ENCODE data around the gene TRAPPC6A. TPM values are rescaled to one million over a fixed set of nuclear protein-coding genes. Genes with fewer than 3 reads are reported as not detected.

TRAPPC6A gene
- total RNA-seq, 1 donor from 2014 or later = 8.1 TPM

DNA sequence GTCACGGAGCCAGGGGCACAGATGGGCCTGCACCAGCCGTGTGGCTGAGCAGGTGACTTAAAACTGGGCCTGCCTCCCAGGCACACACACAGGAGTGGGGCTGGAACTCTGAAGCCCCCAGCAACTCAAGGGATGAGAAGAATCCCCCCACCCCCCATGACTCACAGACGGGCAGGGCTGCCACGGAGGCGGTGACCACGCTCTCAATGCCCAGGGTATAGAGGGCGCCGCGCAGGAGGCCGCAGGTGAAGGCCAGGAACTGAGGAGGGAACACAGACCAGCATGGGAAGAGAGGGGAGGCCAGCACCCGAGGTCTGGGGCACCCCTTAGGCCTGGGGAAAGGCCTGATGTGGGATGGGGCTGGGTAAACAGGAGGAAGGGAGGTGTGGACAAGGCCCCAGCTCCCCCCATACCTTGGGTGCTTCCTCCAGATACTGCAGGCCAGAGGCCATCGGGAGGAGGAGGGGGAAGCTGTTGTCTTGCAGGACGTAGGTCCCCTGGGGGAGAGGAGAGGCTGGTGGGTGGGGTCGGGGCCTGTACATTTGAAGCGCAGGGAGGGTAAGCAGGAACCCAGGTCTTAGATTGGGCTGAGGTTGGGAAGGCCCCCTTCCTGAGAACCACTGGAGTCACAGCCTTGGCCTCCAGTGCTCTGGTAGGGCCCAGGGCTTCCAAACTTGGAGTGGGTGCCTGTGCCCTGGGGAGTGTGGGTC lies 14.1 kb downstream of the TRAPPC6A start:
- DNase-seq = no peak

DNA sequence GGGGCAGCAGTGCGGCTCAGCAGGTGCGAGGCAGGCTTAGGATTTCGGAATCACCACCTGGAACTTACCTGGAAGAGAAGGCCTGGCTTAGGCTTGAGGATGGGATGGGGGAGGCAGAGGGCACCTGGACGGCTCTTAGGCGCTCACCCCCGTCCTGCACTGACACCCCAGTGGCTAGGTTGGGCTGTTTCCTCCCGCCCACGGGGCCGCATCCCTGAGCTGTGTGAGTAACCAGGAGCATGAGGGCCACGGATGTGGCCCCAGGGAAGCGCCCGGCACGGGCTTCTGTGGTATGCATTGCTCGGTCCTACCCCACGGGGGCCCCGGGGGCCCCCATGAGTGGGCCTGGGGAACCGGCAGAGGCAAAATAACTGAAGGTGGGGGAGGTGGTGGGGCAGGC lies 14.9 kb downstream of the TRAPPC6A start:
- no peak for DNase-seq

DNA sequence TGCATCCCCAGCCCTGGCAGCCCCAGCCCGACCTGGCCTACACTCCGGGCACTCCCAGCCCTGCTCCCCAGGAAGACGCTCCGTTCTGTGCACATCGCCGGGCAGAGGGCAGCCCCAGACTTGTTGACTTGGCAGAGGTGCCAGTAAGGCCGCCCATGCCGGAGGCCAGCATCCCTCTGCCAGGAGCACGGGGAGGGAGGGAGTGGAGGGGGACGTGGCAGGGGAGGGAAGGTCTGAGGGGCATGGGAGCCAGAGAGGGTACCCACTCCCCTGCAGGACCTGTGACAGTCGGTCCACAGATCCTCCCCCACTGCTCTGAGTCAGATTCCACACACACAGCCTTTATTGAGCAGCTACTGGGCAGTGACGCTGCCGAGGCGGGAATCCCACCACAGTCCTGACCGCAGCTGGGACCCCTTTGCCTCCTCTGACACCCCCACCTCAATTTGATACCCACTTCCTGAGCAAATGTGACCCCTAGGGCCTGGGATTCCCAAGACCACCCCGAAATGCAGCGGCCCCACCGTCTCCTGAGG lies 15.4 kb downstream of the TRAPPC6A start:
- no peak for DNase-seq

DNA sequence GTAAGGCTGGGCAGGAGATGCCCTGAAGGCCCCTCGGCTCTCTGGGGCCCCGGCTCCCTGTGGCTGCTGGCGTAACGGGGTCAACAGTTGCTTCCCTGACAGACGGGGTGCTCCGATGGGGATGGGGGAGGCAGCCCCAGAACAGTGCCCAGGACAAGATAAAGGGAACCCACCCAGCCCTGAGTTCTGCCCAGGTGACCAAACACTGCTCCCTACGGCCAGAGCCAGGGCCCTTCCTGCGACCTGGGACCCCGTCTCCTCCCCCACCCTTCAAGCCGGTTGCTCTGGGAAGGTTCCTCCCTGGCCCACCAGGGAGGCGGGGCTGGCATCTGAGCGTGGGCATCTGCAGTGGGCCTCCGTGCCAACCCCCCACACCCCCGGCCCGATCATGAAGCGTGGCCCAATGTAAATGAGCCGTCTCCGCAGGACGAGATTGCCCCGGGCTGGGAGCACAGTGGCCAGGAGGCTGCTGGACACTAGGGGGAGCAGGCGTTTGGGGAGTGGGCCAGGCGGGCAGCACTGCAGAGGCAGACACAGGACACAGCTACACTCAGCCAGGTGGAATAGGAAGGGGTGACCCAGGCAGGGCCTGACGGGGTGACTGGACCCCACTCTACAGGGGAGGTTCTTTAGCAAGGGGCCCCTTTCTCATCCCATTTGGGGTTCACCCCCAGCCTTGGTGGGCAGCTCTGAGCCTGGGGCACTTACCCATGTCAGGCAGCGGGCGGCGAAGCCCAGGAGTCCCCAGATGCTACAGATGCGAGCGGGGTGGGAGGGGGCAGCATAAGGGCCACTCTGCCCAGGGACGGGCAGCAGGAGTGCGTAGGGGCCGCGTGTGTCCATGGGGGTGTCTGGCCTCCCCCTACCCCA lies 16.1 kb downstream of the TRAPPC6A start:
- peak; percentile 52 for DNase-seq

DNA sequence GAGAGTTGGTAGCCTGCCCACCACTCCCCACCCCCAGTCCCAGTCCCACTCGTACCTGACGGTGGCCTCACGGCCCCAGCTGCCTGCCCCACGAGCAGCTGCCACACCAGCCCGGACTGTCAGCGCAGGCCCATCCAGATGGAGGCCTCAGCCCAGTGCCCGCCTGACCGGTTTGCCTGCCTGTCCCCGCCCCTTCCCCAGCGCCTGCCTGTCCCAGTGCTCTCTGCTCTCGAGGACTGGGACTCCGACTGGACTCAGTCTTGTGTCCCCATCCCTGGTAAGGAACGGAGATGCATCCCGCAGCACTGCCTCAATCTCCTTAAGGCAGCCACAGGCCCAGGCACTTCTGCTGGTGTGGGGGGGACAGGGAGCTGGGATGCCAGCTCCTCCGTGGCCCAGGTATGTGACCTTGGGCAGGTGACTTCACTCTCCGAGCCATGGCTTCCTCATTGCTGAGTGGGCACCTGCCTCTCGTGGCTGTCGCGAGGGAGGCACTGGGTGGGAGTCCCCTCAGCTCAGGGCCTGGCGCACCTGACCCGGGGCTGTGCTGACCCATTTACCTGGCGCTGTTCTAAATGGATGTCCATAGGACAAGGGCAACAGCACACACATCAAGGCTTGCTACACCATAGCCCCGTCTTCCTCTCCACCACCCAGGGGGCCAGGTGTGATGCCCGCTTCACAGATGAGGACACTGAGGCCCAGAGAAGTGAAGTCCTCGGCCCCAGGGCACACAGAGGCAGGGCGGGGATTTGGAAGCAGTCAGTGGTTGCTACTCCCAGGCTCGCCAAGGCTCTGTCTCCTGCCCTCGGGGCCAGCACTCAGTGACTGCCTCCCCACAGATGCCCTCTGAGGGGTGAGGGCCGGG lies 16.9 kb downstream of the TRAPPC6A start, which contains the start of gene NKPD1:
Gene NKPD1, minus strand, starts transcription at position 113 of the 868 bp plus-strand sequence. CDS start 832 bp downstream, outside the sequence.
- DNase-seq = peak; percentile 40

DNA sequence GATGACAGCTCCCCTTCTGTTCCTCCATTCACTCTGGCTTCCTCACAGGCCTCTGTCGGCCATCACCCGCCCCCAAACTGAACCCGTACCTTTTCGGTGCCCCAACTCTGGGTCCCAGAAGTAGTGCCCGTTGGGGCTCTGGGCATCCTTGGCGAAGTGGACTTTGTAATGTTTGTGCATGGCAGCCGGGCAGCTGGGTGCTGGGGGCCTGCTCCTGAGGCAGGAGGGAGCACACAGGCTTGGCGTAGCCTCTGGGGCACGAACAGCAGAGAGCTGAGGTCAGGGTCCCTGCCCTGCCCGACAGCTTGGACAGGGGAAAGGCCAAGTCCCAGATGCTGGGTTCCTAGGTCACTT lies 18.1 kb downstream of the TRAPPC6A start:
- no peak for DNase-seq

DNA sequence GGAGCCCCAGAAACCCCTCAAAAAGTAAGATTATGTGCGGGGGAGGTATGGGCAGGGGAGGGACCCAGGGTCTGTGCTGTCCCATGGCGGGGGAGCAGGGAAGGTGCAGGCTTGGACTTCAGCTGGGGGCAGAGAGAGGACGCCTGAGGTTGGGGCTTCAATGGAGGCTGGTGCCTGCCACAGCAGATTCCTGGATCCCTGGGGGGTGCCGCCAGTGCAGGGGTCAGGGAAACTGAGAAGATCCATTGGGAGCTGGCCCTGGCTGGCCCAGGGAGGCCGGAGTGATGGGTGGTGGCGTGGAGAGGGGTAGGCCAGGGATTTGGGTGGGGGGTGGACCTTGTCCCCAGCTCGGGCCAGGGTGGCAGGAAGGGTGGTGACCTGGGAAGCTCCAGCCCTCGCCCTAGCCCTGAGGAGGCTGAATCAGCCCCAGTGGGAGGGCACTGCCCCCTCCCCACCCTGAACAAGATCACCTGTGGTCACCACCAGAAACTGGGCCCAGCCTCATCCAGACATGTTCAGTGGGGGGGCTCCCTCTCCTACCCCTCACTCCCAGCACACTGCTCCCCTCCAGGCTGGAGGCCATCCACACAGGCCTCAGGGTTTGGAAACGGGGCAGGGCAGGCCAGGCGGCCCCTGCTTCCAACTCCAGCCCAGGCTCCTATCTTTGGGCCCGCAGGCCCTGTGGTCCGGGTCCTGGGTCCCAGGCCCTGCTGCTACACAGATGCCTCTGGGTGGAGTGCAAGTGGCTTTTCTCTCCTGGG lies 18.6 kb downstream of the TRAPPC6A start:
- no peak for DNase-seq

DNA sequence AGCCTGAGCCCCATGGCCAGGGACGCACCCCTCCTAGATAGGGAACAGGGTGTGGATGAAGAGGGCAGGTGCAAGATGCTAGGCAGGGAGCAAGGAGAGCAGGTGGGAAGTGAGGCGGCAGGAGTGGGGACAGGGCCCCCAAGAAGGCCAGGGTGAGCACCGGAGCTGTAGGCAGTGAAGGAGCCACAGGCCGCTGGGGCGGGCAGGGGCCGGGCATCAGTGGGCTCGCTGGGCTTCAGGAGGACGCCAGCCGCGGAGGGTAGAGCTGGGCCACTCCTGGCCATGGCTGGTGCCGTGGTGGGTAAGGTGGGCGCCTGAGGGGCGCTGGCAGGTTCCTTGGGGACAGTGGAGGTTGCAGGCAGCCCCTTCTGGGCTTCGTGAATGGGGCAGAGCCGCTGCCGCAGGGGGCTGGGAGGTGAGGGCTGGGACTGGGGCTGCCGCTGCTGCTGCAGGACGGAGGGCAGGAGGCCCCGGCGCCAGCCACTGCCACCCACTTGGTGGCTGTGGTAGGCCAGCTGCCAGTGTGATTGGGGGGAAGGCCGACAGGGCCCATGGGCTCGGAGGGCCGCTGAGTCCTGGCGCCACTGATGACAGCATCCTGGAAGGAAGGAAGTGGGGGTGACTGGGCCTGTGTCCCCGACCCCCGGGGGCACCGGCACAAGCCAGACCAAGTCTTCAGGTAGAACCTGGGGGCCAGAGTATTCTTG lies 19.4 kb downstream of the TRAPPC6A start:
- DNase-seq = no peak

DNA sequence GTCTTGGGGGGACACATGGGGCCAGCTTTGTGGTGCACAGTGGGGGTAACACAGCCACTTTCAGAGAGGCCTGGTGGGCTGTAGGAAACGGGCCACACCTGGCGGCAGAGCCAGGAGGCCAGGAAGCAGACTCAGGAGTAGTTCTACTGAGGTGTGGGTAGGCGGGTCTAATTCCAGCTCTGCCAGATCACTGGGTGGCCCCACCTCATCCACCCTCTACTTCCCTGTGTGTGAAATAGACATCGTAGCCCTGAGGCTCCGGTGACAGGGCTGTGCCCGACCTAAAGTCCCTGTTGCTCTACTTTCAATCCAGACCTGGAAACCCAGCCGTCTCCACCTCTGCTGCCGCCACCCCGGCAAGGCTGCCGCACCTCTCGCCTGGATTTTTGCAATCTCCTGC lies 21.3 kb downstream of the TRAPPC6A start:
- DNase-seq = no peak

DNA sequence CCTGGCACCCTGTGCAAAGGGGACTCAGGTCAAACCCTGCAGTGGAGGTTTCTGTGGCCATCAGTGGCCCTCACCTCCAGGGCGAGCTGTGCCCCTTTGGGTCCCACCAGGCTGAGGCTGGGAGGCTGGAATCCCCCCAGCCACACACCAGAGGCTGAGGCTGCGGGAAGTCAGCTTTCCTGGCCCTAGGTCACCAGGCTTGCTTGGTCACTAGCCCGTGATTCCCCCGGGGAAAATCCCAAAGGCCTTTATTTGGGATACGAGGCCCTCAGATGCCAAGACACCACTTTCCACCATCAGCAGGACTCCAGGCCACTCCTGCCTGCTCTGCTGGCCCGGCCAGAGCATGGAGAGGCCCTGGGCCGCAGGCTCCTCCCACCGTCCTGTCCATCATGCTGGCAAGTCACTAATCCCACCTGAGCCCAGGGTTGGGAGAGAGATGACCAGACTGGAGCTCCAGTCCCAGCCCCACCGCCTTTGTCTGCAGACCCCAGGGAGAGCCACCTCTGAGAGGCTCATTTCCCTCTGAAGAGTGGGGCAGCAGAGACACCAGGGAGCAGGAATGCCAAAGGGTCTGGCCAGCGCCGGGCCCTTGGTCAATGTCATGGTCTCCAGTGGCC lies 21.9 kb downstream of the TRAPPC6A start:
- no peak for DNase-seq

DNA sequence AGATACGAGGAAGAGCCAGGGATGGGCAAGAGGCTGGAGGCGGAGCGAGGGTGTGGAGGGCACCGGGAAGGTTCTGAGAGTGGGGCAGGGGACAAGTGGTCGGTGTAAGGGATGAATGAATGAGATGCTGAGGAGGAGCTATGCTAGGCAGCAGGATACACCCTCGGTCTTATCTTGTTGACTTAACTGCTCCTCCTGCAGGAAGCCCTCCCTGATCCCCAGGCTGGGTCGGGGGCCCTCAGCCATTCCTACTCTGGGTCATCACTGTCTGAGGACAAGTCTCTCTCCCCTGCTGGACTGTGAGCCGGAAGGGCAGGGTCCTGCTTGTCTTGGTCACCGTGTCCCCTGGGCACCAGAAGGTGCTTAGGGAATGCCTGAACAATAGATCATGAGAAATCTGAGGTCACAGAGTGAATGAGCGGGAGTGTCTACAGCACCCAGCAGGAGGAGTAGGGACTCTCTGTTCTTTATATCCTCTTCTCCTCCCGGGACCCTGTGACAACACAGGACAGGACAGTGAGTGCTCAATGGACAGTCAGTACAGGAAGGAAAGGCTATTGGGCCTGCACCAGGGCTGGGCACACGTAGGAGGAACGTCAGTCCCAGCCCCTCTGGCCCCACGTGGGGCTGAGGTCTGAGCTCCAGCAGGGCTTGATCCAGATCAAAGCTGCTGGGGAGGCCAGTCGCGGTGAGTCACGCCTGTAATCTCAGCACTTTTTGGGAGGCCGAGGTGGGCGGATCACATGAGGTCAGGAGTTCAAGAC lies 23.8 kb downstream of the TRAPPC6A start:
- DNase-seq = no peak

DNA sequence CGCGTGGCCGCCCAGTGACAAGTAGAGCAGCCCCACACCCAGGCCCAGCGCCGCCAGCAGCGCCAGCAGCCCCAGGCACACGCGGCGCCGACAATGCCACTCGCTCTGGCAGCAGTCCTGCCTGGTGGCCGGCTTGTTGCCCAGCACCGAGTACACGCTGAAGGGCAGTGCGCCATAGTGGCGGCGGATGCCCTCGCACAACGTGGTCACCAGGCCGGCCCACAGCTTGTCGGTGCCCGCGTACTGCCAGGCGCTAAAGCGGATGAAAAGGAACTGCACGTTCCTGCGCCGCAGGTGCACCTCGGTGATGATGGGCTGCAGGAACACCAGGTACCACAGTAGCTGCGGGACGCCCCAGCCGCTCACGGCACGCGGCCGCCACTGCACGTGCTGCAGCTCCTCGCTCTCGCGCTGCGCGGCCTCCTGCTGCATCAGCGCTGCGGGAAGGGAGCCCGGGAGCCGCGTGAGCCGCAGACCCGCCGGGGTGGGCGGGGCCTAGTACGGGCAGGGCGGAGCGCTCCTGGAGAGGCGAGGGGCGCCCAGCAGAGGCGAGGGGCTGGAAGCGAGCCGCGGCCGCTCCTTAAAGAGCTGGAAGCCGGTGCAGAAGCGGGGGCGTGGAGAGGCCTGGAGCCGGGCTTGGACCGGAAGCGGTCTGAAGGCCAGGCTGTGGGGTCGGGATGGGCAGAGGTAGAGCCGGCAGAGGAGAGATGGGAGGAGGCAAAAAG lies 24.5 kb downstream of the TRAPPC6A start:
- peak; percentile 64 for DNase-seq

DNA sequence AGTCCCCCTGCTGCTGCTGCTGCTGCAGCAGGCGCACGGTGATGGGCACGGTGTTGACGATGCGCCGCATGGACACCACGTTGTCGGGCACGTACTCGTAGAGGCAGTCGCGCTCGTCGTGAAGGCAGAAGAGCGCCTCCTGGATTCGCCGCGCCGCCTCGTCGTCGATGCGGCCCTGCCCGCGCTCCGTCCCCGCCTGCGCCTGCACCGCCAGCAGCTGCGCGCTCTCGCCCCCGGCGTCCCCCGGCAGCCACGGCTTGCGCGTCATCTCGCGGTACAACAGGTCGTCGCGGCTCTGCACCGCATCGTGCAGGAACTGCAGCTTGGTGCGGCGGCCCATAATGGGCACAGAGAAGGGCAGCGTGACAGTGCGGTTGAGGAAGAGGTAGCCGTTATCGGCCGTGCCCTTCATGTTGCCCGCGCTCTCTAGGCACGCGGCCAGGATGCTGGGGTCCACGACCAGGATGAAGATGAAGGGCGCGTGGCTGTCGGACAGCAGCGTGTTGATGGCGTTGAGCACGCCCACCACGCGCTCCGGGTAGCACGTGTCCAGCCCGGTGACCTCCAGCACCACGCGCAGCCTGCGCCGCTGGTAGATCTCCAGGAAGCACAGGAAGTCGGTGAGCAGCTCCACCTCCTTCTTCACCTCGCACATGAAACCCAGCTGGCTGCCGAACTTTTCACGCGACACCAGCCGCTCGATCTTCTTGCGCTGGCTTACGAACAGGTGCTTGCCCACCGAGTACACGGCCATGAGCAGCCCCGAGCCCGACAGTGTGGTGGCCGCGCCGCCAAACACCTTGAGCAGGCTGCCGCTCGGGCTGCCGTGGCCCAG lies 25.3 kb downstream of the TRAPPC6A start:
- DNase-seq = peak; percentile 71

DNA sequence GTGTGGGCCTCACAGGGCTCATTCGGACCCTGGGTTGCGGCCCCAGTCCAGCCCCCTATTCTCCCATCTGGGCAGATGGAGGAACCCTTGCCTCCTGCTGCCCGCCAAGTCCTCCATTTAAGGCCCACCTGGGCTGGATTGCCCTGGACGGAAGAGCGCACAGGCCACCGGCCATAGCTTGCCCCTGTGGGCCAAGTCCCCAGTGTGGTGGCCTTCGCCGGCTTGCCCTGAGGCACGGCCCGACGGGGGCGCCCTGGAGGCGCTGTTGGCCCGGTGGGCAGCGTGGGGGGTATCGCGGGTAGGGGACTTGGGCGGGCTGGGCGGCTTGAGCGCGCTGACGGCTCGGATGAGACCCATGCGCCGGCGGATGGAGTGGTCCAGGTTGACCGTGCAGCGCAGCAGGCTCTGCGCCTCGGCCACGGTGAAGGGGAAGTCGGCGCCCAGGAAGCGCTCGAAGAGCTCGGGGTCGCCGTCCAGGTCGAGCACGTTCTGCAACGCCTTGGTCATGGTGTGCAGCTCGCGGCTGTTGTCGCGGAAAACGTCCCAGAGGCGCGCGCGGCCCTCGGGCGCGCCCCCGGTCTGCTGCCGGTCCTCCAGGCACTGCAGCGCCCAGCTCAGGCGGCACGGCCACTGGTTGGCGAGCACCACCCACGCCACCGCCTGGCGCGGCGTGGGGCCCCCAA lies 26.1 kb downstream of the TRAPPC6A start:
- no peak for DNase-seq

DNA sequence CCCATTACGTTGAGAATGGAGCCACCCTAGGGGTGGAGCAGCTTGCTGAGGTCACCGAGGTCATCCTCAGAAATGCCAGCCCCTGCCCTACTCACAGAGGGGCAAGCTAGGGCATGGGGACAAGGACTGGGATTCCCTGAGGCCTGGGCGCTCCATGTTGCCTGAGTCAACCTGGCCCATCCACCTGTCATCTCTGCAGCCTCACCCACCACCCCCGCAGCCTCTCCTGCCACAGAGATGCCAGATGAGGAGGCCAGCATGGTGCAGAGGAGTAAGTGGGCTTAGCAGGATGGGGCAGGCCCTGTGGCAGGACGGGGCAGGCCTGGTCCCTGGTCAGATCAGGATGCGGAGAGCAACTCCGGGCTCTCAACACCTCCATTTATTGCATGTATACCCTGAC lies 26.7 kb downstream of the TRAPPC6A start:
- no peak for DNase-seq

DNA sequence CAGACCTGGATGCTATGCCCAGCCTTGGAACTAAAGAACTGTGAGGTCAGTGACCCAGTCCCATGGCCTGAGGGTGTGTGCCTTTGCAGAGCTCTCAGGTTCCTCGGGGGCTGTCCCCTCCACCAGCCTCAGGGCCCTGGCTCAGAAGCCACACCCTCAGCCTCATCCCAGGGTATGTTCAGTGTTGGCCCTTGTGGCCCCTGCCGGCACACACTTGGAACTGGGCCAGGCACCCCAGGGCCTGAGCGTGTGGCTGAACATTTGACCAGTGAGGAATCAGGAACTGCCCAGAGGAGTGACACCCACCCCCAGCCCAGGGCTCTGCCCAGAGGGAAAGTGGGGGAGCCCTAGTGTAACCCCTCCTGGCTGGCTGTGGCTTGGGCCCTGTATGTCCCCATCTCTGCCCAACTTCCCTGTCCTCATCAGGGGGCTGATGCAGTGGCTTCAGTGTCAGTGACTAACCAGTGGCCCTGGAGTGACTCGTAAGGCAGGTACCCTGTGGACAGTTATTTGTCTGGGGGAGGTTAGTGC lies 27.2 kb downstream of the TRAPPC6A start:
- no peak for DNase-seq

DNA sequence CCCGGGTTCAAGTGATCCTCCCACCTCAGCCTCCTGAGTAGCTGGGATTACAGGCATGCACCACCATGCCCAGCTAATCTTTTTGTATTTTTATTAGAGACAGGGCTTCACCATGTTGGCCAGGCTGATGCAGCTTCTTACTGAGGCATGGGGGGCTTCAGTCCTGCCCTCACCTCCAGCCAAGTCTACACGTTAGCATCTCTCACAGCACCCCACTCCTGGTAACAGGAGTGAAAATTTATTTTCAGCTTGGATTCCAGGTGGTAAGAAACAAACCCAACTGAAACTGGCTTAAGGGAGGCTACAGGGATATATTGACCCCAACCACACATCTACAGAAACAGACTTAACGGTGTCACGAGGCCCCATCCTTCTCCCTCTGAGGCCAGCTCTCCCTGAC lies 27.9 kb downstream of the TRAPPC6A start:
- no peak for DNase-seq

Measured in tongue (tissue), 2 donors.